ENCODE results near the gene ACTG2.

- TF ChIP-seq CTCF (optimal IDR thresholded peaks at IDR 0.05 in 1 of 3, IDR thresholded peaks at IDR 0.05 in 1 of 3, conservative IDR thresholded peaks at IDR 0.05 in 1 of 3; ENCODE audit: extremely low read depth in 1 of 3, insufficient read depth in 2 of 3, low read length in 3 of 3) (no peak), EZH2 (IDR thresholded peaks at IDR 0.05; ENCODE audit: low read length) (no peak)
These were observed 2.7 kb downstream of the ACTG2 start for GRCh38 chr2:73895473-73895872.

All from keratinocyte (primary cell).